ENCODE data around the gene CLEC1A.

DNA sequence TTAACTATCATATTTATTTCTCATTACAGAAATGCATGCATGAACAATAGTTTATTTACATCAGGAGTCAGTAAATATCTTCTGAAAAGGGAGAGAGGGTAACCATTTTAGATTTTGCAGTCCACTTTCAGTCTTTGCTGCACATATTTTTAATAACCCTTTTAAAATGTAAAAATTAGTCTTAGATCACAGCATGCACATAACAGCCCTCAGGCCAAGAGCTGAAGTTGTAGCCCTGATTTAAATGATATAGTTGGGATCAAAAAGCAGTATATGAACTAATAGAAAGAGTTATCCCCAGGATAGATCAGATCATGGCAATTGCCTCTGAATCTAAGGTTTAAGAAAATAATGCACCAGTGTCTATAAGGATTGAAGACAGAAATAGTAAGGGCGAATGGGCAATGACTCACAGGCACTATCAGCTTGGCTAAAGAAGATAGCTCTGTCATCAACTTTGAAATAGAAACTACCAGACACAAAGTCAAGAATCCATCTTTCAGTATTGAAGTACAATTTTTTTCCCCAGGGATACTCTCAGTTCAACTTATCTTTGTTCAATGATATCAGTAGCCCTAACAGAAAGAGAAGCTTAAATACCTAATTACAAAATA lies 44.3 kb upstream of the CLEC1A start:
- TF ChIP-seq, protein P1, sequence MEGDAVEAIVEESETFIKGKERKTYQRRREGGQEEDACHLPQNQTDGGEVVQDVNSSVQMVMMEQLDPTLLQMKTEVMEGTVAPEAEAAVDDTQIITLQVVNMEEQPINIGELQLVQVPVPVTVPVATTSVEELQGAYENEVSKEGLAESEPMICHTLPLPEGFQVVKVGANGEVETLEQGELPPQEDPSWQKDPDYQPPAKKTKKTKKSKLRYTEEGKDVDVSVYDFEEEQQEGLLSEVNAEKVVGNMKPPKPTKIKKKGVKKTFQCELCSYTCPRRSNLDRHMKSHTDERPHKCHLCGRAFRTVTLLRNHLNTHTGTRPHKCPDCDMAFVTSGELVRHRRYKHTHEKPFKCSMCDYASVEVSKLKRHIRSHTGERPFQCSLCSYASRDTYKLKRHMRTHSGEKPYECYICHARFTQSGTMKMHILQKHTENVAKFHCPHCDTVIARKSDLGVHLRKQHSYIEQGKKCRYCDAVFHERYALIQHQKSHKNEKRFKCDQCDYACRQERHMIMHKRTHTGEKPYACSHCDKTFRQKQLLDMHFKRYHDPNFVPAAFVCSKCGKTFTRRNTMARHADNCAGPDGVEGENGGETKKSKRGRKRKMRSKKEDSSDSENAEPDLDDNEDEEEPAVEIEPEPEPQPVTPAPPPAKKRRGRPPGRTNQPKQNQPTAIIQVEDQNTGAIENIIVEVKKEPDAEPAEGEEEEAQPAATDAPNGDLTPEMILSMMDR (conservative IDR thresholded peaks at IDR 0.05 in 1 of 2, IDR thresholded peaks at IDR 0.05 in 1 of 2; ENCODE audit: extremely low read depth in 1 of 2, insufficient read depth in 1 of 2, low read depth in 1 of 2, low read length in 2 of 2), result no peak
- TF ChIP-seq EZH2 (IDR thresholded peaks at IDR 0.05; ENCODE audit: borderline replicate concordance, low read length), result no peak

Measured in mammary epithelial cell (primary cell).